HPDE6-E6E7 (cell line): ENCODE data around the gene USH2A.

Experiments
- DNase-seq: peaks from one replicate; pipeline ENCODE4 v3.0.0; 2011; ENCODE audit warnings: missing footprints; ENCODE audit errors: extremely low spot score

The USH2A gene

DNA sequence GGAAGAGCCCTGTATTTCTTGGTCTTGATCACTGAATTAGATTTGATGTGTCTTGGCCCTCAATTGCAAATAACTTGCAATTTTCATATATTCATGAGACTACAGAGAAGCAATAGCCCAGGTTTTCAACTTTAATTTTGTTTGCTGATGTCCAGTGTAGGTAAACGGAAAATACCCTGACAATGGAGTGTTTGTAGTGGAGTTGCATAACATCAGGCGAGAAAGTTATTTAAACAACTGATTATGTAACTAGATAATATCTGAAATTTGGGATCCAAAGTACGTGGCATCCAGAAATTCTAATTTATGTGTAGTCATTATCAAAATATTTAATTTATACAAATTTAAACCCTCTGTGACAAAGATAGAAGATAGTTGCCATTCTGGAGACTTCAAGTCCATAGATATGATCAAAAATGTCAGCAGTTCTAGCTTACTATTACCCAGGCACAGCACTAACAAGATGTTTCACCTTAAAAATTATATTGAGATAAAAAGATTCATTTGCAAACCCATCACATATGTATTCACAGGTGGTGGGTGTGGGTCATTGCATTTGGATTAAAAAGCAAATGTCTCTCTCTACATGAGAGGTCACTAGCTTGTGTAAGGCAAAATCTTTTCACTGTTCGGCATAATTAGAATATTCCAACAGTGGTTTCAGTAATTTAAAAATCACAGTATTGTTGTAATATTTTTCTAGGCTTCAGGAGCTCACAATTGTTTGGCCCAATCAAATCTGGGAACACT, 705.4 kb downstream of the USH2A start:
- no peak for DNase-seq

DNA sequence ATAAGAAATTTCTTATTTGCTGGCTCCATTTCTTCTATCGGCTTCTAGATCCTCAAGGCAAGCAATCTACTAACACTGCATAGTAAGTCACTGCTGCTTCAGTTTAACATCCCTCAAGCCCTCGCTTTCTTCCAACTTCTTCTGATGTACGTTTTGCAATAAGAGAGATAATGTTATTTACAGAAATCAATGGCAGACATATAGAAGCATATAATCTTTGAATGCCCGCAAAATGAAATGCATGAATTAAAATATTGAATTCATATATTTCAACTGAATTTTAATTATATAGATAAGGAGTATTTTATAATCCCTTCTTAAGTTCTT, 712.4 kb downstream of the USH2A start:
- DNase-seq: no peak

DNA sequence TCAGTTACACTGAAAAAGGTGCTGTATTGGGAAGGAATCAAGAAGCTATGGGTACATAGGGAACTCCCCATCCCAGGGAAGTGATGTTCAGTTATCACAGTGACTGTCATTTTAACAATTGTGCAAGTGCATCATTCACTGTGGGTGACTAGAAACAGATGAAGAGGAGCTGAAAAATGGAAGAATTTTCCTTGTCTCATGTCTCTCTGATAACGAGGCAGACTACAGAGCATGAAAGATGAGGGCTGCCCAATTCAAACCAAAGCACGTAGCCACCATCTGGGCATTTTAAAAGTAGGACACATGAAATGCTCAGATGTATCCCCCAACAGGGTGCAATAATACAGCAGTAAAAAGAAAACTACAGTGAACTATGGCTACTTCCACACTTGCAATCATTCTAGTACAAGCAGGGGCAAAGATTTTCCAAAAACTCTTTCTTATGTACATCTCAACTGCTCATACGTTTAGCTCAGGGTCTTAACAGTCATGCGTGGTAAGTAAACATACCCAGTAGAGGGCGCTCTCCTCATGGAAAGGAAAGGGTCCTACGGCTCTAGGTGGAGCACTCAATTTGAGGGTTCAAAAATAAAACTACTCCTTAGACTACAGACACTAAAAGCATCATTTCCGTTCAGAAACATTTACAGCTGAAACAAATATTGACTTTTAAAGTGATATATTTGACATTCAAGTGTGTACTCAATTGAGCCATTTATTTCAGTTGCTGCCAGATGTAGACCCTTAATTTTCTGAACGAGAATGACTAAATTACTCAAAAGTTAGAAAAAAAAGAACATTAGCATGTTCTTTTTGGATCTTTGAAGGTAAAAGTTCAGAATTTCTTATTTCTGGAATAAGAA, 713.0 kb downstream of the USH2A start:
- DNase-seq: peak; percentile 12

DNA sequence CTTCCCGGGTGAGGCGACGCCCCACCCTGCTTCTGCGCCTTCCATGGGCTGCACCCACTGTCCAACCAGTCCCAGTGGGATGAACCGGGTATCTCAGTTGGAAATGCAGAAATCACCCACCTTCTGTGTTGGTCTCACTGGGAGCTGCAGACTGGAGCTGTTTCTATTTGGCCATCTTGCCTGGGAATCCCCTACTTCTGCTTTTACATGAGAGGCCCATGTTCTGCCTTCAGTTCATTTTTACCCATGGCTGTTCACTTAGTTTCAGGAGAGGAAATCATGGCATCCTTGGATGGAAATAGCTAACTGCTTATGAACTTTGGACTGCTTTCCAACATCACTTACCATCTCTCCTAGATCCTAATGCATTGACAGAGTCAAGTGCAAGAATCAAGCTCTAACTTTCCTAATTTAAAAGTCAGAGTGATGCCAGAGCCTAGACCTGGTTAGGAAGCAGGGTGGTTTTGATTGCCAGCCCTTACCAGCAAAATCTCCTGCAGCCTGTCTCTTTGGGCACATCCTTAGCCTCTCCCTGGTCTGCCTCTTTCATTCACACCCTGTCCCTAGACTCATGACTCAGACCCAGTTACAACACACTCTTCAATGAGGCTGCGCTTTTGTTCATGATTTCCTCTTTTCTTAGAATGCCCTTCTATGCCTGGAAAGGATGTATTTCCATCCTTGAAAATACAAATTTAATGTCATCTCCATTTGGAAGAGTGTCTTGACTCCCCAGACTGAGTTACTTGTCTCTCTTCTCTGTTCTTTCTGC, 719.0 kb downstream of the USH2A start:
- peak; percentile 11 for DNase-seq

DNA sequence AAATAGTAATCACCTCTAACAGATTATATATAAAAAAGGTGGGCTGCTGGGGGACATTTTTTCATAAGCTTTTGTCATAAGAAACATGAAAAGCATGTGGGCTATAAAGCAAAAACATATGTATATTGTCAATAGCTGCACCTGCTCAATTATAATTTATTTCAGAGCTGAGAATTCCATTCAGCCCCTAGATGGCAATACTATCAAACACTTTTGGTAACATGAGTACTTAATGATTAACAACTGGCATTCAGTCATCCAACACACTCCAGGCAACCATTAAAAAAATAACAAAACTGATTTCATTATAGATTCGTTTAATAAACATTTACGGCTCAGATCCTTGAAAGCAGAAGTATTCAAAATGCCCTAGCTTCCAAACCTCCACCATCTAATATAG, 741.0 kb downstream of the USH2A start:
- DNase-seq: no peak

DNA sequence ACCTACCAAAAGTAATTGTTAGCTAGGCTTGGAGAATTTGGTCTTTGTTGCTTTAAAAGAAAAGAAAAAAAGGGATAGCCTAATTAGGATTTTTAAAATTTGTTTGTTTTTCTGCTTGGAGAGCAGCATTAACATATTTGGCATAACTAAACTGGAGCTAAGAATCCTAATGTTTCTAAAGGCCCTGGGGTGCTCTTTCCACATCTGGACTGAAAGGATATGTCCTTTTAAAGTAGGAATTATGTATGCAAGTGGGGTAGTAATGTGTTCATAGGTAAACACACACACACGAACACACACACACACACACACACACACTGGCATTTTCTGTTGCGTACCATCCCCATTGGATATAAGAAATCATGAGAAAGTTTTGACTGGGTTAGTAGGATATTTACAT, 742.2 kb downstream of the USH2A start:
- no peak for DNase-seq

DNA sequence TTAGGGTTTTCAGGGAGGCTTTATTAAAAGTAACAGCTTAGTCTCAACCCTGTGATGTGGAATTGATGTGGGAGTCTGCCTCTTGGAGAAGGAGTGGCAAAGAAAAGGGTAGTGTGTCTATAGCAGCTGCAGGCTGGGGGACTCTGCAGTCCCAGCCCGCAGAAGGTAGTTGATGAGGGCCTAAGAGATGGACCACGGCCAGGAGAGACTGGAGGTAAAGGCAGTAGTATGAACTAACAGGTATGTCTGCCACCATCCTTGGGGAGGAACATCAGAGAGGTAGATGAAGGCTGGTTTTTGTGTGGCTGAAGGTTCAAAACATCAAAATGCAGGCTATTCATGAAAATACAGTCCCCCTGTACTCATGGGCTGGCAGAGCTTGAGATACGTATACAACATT, 744.0 kb downstream of the USH2A start:
- no peak for DNase-seq

DNA sequence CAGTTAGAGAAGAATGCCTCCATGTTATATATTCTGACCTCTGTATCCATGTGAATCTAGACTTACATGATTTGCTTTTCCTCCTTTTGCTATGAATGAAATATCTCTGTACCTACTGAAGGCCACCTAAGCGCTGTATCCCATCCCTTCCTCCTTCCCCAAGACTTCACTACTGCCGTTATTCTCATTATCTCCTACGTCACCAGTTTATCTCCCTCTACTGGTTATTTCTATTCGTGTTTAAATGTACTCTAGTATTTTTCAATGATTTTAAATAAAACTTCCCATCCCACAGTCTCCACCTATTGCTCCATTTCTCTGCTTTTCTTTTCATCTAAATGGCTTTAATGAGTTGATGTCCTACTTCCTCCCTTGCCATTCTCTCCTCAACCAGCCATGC, 746.1 kb downstream of the USH2A start:
- no peak for DNase-seq

DNA sequence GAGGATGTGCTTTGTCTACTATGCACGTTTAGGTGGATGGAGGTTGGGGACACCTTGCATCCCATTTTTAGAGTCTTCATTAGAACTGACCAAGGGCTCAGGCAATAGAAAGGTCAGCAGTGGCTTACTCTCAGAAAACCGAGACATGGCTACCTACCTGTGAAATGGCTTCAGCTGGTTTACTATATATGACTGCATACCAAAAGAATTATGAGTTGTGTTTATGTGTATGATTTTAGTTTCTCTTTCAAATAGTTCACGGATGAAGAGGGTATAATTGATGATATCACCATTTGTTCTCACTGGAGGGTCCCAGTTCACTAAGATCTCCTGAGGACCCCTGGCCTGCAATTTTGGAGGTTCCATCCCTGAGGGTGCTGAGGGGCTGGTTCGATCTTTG, 749.3 kb downstream of the USH2A start:
- DNase-seq: no peak

DNA sequence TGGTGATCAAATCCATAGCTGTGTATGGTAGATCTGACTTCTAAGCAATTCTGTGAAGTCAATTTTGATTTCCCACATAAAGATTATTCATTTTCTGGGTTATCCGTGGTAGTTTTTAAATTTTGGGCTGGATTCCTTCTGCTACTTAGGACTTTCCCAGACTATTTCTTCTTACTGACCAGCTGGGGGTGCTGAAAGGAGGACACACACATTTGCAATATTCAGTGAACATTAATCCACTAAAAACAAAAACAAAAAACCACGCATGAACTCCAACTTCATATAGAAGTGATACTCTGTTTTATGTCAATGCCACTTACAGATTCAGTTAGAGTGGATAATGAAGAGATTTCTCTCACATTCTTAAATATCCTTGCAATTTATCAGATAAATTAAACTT, 750.8 kb downstream of the USH2A start:
- DNase-seq: no peak

DNA sequence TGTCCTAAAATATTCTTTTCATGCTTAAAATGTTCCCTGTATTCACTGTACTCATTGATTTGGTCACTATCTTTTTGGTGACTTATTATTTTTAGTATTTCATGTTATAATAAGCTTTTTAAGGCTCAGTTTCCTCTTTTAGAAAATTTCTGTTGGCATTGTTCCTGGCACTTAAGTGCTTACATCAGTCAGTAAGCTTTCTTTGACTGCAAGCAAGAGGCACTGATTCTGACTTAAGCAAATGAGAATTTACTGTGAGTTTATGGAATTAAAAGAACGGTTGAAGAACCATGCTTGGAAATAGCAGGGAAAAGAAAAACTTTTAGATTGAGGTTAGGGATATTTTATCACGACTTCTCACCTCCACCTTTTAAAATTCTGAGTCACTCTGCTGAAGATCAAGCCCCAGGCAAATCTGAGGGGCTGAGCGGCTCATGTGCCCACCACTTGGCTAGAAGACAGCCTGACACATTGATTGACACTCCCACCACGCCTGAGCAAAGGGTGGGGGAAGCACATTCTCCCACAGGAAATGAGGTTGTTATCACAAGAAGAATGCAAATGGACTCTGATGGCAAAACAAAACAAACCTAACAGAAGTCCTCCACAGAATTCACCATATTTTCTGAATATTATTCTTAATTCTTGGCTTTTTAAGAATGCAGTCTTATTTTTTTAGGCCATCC, 753.3 kb downstream of the USH2A start:
- DNase-seq: no peak

DNA sequence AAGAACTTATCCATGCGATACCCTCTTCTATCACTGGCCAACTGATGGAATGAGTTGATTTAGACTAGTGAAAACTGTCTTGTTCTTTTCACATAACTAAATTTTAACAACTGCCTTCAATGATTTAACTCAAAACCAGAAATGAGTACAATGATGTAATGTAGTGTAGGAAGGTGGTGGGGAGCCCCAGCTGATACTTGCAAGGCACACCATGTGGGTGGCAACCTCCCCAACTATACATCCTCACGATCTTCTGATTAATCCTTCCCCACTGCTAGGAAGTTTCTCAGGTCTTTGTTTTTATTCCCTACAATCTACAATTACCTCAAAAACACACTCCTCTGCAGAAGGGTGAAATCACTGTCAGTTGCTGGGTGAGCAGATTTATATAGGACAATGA, 755.5 kb downstream of the USH2A start:
- no peak for DNase-seq

DNA sequence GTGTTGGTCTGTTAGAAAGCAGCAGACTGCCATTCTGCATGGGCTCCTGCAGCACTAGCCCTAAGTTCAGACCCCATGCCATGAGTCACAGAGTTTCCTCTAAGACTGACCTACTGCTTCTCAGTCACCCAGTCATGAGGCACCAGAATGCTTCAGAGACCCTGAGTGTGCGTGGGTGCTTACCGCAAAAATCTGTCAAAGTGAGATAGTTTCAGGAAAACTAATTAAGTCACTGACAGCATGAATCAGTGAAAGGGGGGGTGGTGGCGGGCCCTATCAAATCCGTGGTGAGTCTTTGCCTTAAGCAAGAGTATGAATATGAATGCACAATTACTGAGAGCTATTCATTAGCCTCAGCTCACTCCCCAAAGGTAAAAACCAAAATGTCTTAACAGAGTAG, 758.0 kb downstream of the USH2A start:
- no peak for DNase-seq

DNA sequence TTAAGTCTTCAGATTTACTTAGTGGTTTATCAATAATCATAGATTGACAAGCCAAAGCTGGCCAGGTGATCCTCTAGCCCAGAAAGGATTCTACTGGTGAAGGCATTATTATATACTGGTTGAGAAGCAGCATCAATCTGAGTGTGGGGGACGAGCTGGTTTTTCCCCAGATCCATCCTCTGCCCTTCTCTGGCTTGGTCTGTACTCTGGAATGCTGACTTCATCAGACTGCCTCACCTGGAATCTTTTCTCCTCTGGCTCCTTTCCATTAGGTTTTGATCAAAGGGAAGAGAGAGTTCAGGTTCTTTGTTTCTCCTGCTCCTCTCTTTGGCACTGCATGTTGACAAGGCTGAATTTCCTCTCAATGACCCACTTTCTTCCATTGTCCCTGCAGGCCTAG, 762.2 kb downstream of the USH2A start:
- no peak for DNase-seq

DNA sequence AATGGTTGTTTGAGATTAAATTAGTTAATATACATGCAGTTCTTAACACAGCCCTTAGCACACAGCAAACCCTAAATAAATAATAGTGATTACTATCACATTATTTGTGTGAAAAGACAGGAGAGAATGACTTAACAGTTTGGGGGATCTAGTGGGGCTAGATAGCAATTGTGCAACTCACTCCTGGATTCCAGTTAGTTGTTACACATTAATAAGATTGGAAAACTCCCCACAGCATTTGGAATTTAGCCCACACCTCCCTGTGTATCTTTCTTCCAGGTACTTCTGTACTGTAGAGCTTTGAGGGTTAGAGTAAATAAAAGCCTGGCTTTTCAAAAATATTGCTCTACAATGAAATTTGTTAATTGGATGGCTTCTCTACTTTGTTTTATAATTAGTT, 763.0 kb downstream of the USH2A start:
- no peak for DNase-seq

DNA sequence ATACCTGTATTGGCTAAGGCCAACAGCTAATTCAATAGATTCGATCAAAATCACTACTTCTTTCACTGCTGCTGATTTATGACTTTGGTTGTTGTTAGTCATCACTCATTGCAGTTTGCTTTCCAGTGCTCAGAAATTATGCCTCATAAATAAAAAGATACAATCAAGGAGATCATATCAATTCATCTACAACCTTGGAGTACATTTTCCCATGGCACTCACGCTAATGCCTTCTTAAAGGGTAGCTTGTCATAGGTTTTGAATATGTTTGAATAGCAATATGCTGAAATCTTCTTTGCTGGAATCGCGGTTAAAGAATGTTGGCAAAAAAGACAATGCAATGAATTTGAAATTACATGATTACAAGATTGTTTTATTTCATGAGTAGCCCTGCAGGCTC, 766.2 kb downstream of the USH2A start:
- no peak for DNase-seq

DNA sequence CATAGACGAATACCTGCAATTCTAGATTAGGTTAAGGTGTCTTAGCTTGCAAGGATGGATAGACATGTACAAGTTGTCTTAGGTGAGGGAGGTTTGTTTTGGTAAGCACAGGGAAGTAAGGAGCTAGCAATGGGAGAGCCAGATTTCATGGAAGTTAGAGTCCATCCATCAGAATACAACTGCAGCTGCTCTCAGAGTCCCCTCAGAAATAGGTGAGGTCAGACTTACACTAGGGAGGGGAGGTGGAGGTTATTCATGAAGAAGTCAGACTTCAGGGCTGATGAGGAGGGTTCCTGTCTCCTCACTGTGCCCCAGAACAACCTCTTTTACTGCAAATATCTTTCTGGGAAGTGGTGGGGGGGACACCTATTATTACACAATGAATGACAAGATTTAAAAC, 770.9 kb downstream of the USH2A start:
- DNase-seq: no peak

DNA sequence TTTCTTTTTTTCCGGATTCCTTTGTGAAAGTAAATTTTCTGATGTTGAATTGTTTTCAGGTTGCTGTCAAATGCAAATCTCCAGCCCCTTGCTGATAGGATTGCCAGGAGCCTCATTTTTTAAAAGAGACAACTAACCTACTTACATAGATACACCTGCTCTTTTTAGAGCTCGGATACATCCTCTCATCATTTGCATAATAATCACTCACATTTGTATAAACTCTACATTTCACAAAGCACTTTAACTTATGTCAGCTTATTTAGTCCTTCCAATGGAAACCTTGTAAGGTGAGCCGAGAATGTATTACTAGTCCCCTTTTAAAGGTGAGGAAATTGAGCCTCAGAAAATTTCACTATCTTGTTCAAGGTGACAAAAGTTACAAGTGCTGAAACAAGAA, 771.4 kb downstream of the USH2A start:
- no peak for DNase-seq

DNA sequence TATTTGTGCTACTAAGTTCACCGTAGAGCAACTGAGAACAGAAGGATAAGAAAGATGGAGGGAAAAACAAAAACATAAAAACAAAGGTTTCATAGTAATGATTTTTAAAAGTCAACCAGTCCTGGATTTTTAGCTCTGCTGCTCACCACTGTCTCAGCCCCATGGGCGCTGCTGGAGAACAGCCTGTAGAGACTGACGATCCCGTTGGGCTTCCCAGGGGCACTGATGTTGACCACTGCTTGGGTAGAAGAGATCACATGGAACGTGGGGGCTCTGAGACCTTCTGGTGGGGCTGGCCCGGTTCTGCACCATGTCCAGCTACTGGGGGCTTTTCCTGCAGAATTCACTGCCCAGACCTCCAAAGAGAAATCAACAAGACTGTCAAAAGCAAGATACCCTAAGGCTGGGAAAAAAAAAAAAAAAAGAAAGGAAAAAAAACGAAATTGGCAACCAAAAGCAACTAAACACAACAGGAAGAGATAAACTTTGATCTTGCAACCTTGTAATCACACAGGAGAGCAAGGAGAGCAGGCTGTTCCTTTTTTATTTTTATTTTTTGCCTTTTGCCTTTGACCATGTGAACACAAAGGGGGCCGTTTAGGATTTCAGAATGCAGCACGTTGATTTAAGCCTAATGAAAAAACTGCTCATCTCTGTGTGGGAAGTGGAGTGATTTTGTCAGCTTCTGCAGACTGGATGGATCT, 772.6 kb downstream of the USH2A start:
- DNase-seq: no peak

DNA sequence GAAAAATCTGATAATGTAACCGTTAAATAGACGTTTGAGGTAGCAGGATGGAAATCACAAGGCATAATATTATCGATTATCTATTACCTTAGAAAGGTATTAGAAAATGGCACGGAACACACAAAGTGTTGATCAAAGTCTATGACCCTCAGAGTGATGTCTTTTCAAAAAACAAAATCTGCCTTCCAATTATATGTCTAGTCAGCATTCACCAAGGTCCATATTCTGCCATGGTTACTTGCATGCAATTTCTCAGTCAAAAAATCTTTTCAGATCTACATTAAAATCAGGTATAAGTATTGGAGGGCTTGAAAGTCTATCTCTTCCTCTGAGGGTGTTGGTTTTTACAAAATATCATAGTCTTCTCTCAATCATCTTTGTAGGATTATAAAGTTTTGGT, 774.3 kb downstream of the USH2A start:
- DNase-seq: no peak

DNA sequence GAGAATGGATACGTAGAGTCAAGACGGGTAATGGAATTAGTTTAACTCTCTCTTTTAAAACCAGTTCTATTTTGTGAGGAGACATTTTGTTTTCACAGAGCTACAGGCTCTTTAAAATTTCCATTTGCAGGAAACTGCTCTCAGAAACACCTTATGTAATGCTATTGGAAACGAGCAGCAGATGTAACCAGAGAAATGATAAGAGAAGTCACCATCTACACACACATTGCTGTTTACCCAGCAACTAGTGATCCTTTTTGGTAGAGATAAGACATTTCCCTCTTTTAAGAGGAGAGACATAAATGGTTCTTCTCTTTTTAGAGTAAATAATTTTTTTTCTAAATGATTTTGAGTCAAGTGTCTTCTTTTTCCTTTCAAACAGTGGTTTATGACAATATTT, 775.5 kb downstream of the USH2A start:
- no peak for DNase-seq

DNA sequence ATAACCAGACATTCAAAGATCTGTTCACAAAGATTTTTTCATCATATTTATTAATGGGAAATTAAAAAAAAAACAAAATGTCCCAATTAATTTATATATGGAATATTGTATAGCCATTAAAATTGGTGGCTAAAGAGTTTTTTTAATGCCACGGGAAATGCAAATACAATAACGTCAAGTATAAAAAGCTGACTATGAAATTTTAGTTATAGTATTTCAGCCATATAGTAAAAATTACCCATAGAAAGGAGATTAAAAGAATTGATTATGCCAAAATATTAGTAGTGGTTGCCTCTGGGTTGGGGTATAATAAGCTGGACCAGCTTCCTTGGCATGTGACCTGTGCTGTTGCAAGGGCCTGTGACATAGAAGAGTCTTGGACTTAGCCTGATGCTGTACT, 777.4 kb downstream of the USH2A start:
- no peak for DNase-seq
